AML-193 (cell line): ENCODE data around the gene PCDHA2.
A peak's percentile ranks its signal among the peaks of the same experiment; 100 is the strongest.
"Not testable (repeated sequence)": the region's sequence is repeated elsewhere in the genome, so short reads cannot be mapped to it uniquely, and the experiment has no call there.

Experiments used
- DNase-seq, 2 experiments: peaks; one replicate each; lab custom pipeline; 2025; lab: John Stamatoyannopoulos, UW

PCDHA2 gene

DNA sequence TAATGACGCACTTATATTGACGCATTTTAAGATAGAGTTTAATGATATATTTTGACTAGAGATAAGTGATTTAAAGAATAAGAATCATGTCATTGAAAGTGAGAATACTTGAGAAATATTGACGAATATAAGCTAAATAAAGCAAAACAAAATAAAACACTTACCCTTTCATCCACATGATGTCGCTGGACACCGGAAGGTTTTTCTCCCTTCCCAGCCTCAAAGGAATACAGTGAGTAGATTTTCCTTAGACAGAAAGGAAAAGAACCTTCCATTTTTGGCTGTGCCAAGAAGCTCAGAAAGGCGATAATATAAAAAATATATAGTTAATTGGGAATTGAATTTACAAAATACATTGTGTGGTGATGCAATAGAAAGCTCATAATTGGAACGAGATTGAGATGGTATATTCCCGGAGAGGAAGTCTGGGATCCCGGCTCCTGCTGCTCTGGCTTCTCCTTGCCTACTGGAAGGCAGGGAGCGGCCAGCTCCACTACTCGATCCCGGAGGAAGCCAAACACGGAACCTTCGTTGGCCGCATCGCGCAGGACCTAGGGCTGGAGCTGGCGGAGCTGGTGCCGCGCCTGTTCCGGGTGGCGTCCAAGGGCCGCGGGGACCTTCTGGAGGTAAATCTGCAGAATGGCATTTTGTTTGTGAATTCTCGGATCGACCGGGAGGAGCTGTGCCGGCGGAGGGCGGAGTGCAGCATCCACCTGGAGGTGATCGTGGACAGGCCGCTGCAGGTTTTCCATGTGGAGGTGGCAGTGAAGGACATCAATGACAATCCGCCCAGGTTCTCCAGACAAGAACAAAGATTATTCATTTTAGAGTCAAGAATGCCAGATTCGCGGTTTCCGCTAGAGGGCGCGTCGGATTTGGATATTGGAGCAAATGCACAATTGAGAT is 27.0 kb downstream of the PCDHA2 start, which contains the start of gene PCDHA5:
Gene PCDHA5 (plus strand): TSS at position 239 of the 906 bp plus-strand sequence.
- no peak for DNase-seq

DNA sequence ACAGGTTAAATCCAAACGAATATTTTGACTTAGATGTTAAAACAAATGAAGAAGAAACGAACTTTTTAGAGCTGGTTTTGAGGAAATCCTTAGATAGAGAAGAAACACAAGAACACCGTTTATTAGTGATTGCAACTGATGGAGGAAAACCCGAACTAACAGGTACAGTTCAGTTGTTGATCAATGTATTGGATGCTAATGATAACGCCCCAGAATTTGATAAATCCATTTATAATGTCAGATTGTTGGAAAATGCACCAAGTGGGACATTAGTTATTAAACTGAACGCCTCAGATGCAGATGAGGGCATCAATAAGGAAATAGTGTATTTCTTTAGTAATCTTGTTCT is 27.6 kb downstream of the PCDHA2 start:
- DNase-seq: no peak

DNA sequence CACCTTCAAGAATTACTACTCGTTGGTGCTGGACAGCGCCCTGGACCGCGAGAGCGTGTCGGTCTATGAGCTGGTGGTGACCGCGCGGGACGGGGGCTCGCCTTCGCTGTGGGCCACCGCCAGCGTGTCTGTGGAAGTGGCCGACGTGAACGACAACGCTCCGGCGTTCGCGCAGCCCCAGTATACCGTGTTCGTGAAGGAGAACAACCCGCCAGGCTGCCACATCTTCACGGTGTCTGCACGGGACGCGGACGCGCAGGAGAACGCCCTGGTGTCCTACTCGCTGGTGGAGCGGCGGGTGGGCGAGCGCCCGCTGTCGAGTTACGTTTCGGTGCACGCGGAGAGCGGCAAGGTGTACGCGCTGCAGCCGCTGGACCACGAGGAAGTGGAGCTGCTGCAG is 28.3 kb downstream of the PCDHA2 start:
- not testable (repeated sequence) for DNase-seq

DNA sequence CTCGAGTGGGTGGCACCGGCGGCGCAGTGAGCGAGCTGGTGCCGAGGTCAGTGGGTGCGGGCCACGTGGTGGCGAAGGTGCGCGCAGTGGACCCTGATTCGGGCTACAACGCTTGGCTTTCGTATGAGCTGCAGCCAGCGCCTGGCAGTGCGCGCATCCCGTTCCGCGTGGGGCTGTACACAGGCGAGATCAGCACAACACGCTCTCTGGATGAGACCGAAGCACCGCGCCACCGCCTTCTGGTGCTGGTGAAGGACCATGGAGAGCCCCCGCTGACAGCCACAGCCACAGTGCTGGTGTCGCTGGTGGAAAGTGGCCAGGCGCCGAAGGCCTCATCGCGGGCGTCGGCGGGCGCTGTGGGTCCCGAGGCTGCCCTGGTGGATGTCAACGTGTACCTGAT is 28.8 kb downstream of the PCDHA2 start:
- DNase-seq: no peak

DNA sequence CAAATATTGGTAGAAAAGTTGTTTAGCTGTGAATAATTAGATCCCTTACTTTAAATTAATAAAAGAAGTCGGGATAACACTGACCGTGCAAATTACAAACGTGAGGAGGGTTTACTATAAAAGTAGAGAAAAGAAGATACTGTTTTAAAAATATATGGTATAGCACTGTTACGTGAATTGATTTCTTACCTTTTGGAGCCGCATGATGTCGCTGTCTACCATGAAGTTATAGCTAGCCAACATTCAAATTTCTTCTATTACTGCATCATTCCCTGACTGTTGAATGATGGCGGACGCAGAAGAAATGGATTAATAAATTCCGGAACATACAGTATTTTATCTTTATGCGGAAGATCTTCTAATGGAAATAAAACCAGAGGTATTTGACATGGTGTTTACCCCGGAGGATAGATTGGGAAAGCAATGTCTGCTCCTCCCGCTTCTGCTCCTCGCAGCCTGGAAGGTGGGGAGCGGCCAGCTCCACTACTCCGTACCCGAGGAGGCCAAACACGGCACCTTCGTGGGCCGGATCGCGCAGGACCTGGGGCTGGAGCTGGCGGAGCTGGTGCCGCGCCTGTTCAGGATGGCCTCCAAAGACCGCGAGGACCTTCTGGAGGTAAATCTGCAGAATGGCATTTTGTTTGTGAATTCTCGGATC is 33.2 kb downstream of the PCDHA2 start, which contains the start of gene PCDHA6:
Gene PCDHA6 (plus strand): TSS at position 257 of the 658 bp plus-strand sequence. CDS start 132 bp downstream, at position 389.
- no peak for DNase-seq

DNA sequence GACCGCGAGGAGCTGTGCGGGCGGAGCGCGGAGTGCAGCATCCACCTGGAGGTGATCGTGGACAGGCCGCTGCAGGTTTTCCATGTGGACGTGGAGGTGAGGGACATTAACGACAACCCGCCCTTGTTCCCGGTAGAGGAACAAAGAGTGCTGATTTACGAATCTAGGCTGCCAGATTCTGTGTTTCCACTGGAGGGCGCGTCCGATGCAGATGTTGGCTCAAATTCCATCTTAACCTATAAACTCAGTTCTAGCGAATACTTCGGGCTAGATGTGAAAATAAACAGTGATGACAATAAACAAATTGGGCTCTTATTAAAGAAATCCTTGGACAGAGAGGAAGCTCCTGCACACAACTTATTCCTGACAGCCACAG is 33.7 kb downstream of the PCDHA2 start:
- no peak for DNase-seq

DNA sequence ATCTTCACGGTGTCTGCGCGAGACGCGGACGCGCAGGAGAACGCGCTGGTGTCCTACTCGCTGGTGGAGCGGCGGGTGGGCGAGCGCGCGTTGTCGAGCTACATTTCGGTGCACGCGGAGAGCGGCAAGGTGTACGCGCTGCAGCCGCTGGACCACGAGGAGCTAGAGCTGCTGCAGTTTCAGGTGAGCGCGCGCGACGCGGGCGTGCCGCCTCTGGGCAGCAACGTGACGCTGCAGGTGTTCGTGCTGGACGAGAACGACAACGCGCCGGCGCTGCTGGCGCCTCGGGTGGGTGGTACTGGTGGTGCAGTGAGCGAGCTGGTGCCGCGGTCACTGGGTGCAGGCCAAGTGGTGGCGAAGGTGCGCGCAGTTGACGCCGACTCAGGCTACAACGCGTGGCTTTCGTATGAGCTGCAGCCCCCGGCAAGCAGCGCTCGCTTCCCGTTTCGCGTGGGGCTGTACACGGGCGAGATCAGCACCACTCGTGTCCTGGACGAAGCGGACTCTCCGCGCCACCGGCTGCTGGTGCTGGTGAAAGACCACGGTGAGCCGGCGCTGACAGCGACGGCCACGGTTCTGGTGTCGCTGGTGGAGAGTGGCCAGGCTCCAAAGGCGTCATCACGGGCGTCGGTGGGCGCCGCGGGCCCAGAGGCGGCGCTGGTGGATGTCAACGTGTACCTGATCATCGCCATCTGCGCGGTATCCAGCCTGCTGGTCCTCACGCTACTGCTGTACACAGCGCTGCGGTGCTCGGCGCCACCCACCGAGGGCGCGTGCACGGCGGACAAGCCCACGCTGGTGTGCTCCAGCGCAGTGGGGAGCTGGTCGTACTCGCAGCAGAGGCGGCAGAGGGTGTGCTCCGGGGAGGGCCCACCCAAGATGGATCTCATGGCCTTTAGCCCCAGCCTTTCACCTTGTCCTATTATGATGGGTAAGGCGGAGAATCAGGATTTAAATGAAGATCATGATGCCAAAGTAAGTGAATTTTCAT is 35.2 kb downstream of the PCDHA2 start:
- DNase-seq: not testable (repeated sequence)

DNA sequence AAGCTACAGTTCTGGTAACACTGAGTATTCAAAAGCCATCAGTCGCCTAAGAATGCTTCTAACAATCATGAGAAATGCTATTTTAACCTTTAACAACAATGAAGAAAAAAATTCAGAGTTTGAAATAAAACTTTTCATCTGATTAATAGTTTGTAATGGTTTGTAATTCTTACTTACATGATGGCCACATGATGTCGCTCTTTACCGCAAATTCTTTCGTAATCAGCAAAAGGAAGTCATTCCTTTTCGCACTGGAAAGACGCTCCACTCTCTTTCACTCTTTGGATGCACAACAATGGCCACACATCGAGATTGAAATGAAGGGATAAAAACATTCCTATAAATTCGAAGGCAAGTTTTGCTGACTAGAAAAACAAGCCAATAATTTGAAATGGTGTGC is 39.3 kb downstream of the PCDHA2 start, which contains the start of gene PCDHA7:
Gene PCDHA7 (plus strand): TSS at position 277 of the 400 bp plus-strand sequence. CDS start 115 bp downstream, at position 392.
- no peak for DNase-seq

DNA sequence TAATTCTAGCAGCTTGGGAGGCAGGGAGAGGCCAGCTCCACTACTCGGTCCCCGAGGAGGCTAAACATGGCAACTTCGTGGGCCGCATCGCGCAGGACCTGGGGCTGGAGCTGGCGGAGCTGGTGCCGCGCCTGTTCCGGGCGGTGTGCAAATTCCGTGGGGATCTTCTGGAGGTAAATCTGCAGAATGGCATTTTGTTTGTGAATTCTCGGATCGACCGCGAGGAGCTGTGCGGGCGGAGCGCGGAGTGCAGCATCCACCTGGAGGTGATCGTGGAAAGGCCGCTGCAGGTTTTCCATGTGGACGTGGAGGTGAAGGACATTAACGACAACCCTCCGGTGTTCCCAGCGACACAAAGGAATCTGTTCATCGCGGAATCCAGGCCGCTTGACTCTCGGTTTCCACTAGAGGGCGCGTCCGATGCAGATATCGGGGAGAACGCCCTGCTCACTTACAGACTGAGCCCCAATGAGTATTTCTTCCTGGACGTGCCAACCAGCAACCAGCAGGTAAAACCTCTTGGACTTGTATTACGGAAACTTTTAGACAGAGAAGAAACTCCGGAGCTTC is 39.9 kb downstream of the PCDHA2 start:
- DNase-seq: not testable (repeated sequence)

DNA sequence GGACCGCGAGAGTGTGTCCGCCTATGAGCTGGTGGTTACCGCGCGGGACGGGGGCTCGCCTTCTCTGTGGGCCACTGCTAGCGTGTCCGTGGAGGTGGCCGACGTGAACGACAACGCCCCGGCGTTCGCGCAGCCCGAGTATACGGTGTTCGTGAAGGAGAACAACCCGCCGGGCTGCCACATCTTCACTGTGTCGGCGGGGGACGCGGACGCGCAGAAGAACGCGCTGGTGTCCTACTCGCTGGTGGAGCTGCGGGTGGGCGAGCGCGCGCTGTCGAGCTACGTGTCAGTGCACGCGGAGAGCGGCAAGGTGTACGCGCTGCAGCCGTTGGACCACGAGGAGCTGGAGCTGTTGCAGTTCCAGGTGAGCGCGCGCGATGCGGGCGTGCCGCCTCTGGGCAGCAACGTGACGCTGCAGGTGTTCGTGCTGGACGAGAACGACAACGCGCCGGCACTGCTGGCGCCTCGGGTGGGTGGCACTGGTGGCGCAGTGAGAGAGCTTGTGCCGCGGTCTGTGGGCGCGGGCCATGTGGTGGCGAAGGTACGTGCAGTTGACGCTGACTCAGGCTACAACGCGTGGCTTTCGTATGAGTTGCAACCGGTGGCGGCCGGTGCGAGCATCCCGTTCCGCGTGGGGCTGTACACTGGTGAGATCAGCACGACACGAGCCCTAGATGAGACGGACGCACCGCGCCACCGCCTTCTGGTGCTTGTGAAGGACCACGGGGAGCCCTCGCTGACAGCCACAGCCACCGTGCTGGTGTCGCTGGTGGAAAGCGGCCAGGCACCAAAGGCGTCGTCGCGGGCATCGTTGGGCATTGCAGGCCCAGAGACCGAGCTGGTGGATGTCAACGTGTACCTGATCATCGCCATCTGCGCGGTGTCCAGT is 41.2 kb downstream of the PCDHA2 start:
- no peak for DNase-seq

DNA sequence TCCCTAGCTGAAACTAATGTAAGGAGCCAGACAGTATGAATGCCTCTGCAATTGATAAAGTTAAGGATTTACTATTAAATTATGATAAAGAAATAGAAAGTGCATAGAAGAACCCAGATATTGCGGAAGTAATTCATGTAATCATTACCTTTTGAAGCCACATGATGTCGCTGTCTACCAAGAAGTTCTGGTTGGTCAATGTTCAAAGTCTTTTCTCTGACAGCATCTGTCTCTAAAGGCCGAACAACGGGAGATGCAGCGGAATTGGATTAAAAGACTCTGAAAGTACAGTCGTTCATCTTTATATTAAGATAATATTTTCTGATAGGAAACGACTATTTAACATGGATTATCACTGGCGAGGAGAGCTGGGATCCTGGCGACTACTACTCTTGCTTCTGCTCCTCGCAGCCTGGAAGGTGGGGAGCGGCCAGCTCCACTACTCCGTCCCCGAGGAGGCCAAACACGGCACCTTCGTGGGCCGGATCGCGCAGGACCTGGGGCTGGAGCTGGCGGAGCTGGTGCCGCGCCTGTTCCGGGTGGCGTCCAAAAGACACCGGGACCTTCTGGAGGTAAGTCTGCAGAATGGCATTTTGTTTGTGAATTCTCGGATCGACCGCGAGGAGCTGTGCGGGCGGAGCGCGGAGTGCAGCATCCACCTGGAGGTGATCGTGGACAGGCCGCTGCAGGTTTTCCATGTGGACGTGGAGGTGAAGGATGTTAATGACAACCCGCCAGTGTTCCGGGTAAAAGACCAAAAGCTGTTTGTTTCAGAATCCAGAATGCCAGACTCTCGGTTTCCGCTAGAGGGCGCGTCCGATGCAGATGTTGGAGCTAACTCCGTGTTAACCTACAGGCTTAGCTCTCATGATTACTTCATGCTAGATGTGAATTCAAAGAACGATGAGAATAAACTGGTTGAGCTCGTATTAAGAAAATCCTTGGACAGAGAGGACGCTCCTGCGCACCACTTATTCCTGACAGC is 46.6 kb downstream of the PCDHA2 start, which contains the start of gene PCDHA8:
Gene PCDHA8 (plus strand): TSS at position 210 of the 985 bp plus-strand sequence. CDS start 135 bp downstream, at position 345.
- peak; percentile 26 to 33 for DNase-seq

DNA sequence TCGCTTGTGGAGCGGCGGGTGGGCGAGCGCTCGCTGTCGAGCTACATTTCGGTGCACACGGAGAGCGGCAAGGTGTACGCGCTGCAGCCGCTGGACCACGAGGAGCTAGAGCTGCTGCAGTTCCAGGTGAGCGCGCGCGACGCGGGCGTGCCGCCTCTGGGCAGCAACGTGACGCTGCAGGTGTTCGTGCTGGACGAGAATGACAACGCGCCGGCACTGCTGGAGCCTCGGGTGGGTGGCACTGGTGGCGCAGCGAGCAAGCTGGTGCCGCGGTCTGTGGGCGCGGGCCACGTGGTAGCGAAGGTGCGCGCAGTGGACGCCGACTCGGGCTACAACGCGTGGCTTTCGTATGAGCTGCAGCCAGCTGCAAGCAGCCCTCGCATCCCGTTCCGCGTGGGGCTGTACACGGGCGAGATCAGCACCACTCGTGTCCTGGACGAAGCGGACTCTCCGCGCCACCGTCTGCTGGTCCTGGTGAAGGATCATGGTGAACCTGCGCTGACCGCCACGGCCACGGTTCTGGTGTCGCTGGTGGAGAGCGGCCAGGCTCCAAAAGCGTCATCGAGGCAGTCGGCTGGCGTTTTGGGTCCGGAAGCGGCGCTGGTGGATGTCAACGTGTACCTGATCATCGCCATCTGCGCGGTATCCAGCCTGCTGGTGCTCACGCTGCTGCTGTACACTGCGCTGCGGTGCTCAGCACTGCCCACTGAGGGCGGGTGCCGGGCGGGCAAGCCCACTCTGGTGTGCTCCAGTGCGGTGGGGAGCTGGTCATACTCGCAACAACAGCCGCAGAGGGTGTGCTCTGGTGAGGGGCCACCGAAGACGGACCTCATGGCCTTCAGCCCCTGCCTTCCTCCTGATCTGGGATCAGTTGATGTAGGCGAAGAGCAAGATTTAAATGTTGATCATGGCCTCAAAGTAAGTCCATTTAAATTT is 48.4 kb downstream of the PCDHA2 start:
- DNase-seq: no peak
